CD14-positive monocyte (primary cell): ENCODE results near the gene MXRA7. TPM values are rescaled to one million over a fixed set of nuclear protein-coding genes. Genes with fewer than 3 reads are reported as not detected.

Experiments used
- DNase-seq, 3 donors: peaks; one replicate each; pipeline ENCODE4 v3.0.0-alpha.2; 2011 to 2022
- H2AFZ ChIP-seq: 2 replicates; pipeline ENCODE4 v1.6.0; 2012; ENCODE audit warnings: mild to moderate bottlenecking, low read depth, low read length, inconsistent platforms; ENCODE audit not compliant: insufficient read depth, poor library complexity, severe bottlenecking
- H3K27ac ChIP-seq, 2 donors: 1 replicate in 1 of 2; 2 replicates in 1 of 2; pipeline ENCODE4 v1.5.1; 2012 to 2013; ENCODE audit warnings: low read length in 2 of 2, control low read depth in 1 of 2, inconsistent platforms in 1 of 2, low read depth in 1 of 2, mild to moderate bottlenecking in 1 of 2
- H3K27me3 ChIP-seq, 2 donors: one replicate each; pipeline versions ENCODE4 v1.6.0 to v1.6.1; 2011 to 2013; ENCODE audit warnings: low read length in 2 of 2; ENCODE audit not compliant: control insufficient read depth in 2 of 2, insufficient read depth in 2 of 2
- H3K36me3 ChIP-seq, 2 donors: replicated peaks in 1 of 2; 1 replicate in 1 of 2; 2 replicates in 1 of 2; pipeline versions ENCODE4 v1.5.1 to v1.6.1; 2012 to 2013; ENCODE audit warnings: low read length in 2 of 2, control low read depth in 1 of 2, inconsistent platforms in 1 of 2, mild to moderate bottlenecking in 1 of 2; ENCODE audit not compliant: insufficient read depth in 2 of 2, control insufficient read depth in 1 of 2
- H3K4me1 ChIP-seq, 2 donors: 1 replicate in 1 of 2; 2 replicates in 1 of 2; pipeline versions ENCODE4 v1.5.1 to v1.6.1; 2012 to 2013; ENCODE audit warnings: low read length in 2 of 2, control low read depth in 1 of 2, inconsistent platforms in 1 of 2, mild to moderate bottlenecking in 1 of 2, moderate library complexity in 1 of 2; ENCODE audit not compliant: insufficient read depth in 2 of 2, control insufficient read depth in 1 of 2
- H3K4me2 ChIP-seq: replicated peaks from 2 replicates; pipeline ENCODE3; 2012; ENCODE audit warnings: low read length, moderate library complexity, mild to moderate bottlenecking; ENCODE audit not compliant: poor library complexity, severe bottlenecking; ENCODE audit errors: extremely low read depth
- H3K4me3 ChIP-seq, 3 experiments: fragments of 200-600 bp in 1 of 3; sonication (generic) in 1 of 3; replicated peaks in 1 of 3; 1 replicate in 2 of 3; 2 replicates in 1 of 3; pipeline ENCODE4 v1.5.1; 2011 to 2013; ENCODE audit warnings: low read length in 3 of 3, mild to moderate bottlenecking in 3 of 3, control low read depth in 2 of 3, low read depth in 2 of 3, inconsistent platforms in 1 of 3, moderate library complexity in 1 of 3
- H3K79me2 ChIP-seq: 2 replicates; pipeline ENCODE4 v1.6.0; 2012; ENCODE audit warnings: mild to moderate bottlenecking, control low read depth, inconsistent platforms, low read length, moderate library complexity; ENCODE audit not compliant: insufficient read depth
- H3K9ac ChIP-seq: 2 replicates; pipeline ENCODE4 v1.6.0; 2017; ENCODE audit warnings: low read length, mild to moderate bottlenecking; ENCODE audit not compliant: insufficient read depth, poor library complexity, severe bottlenecking
- H3K9me3 ChIP-seq, 2 donors: replicated peaks in 1 of 2; 1 replicate in 1 of 2; 2 replicates in 1 of 2; pipeline versions ENCODE4 v1.5.1 to v1.6.1; 2012 to 2013; ENCODE audit warnings: low read length in 2 of 2, control low read depth in 1 of 2; ENCODE audit not compliant: control insufficient read depth in 1 of 2, insufficient read depth in 1 of 2
- H4K20me1 ChIP-seq: 2 replicates; pipeline ENCODE4 v1.6.0; 2012; ENCODE audit warnings: mild to moderate bottlenecking, low read length, control low read depth, moderate library complexity; ENCODE audit not compliant: insufficient read depth
- H3K27ac Mint-ChIP-seq, 7 donors: one replicate each; pipeline ENCODE4 v1.8.0; 2020; ENCODE audit warnings: mild to moderate bottlenecking in 7 of 7, mixed read lengths in 7 of 7, moderate library complexity in 6 of 7, inconsistent platforms in 2 of 7
- H3K27me3 Mint-ChIP-seq, 3 donors: one replicate each; pipeline ENCODE4 v1.8.0; 2021 to 2022; ENCODE audit warnings: low read depth in 3 of 3, mild to moderate bottlenecking in 3 of 3, mixed read lengths in 3 of 3, moderate library complexity in 3 of 3, inconsistent platforms in 1 of 3
- H3K36me3 Mint-ChIP-seq, 2 donors: one replicate each; pipeline ENCODE4 v1.8.0; 2020; ENCODE audit warnings: mixed read lengths in 2 of 2, inconsistent platforms in 1 of 2, mild to moderate bottlenecking in 1 of 2
- H3K4me1 Mint-ChIP-seq: one replicate; pipeline ENCODE4 v1.8.0; 2020; ENCODE audit warnings: mild to moderate bottlenecking, mixed read lengths
- H3K4me3 Mint-ChIP-seq, 2 donors: one replicate each; pipeline ENCODE4 v1.8.0; 2020; ENCODE audit warnings: mild to moderate bottlenecking in 2 of 2, mixed read lengths in 2 of 2, moderate library complexity in 1 of 2
- H3K9me3 Mint-ChIP-seq, 7 donors: one replicate each; pipeline ENCODE4 v1.8.0; 2020 to 2022; ENCODE audit warnings: mixed read lengths in 7 of 7, mild to moderate bottlenecking in 6 of 7, moderate library complexity in 6 of 7, inconsistent platforms in 2 of 7
- WGBS: methylation state at CpG from one replicate; pipeline ENCODE4 v1.1.5; 2013; ENCODE audit warnings: missing lambda C conversion rate; ENCODE audit not compliant: insufficient coverage; 5-methylcytosine and 5-hydroxymethylcytosine counted together
- intact Hi-C, 2 donors: fragments of 100-400 bp; cut with micrococcal nuclease; formaldehyde crosslinking; loops; one replicate each; pipeline versions ENCODE4 v1.15.0 to v1.15.1; 2023
- polyA plus RNA-seq, 3 donors: library from polyadenylated mRNA; depleted of rRNA in 1 of 3; unstranded in 2 of 3; stranded (reverse) in 1 of 3; fragments of 300-500 nt in 2 of 3; fragments of >200 nt in 1 of 3; fragmentation: Illumina TruSeq in 2 of 3; gene quantifications; 1 replicate in 2 of 3; 2 replicates in 1 of 3; pipeline ENCODE4 v1.2.3, GENCODE V29; 2012 to 2021
- TF ChIP-seq, protein P1 (sequence below): fragments of 200-600 bp; IDR thresholded peaks from one replicate; pipeline ENCODE4 v1.8.0; 2022; ENCODE audit warnings: antibody characterized with exemption, mild to moderate bottlenecking

Gene MXRA7
- polyA plus RNA-seq, 3 donors = 0.13 to 0.81 (median 0.30) TPM

DNA sequence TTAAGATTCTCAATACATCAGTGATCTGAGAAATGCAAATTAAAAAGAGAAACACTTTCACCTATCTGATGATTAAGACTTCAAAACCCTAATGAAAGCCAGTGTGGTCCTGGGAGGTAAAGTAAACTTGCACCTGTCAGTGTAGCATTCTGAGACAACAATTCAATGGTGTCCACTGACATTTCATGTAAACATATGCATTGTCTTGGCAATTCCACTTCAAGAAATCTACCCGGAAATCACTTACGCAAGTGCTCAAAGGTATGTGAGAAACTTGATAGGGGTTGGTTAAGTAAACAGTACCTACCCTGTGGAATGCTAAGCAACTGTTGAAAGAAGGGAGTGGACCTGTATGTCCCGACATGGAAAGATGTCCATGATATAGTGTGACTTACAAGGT, 69.3 kb downstream of the MXRA7 start:
- Mint-ChIP-seq H3K4me1 (peaks cover 7% of the 10 kb centered on the region), H3K27me3 (peaks cover 3 to 8% (median 4%) of the 10 kb centered on the region in 3 donors), H3K27ac (no peak overlapping the region), H3K36me3 (no peaks in the 10 kb centered on the region), H3K9me3 (peaks cover 1 to 9% (median 5%) of the 10 kb centered on the region in 7 donors), H3K4me3 (no peak overlapping the region)
- Histone ChIP-seq H3K4me1 (peaks cover 0 to 3% of the 10 kb centered on the region in 2 donors), H3K4me2 (no peak overlapping the region), H3K9me3 (no peaks in the 10 kb centered on the region), H3K27ac (no peak overlapping the region), H3K79me2 (no peaks in the 10 kb centered on the region), H3K9ac (no peak overlapping the region), H4K20me1 (no peaks in the 10 kb centered on the region), H3K36me3 (no peaks in the 10 kb centered on the region), H3K27me3 (no peaks in the 10 kb centered on the region), H2AFZ (no peak overlapping the region), H3K4me3 (no peak overlapping the region)
- TF ChIP-seq, protein P1, sequence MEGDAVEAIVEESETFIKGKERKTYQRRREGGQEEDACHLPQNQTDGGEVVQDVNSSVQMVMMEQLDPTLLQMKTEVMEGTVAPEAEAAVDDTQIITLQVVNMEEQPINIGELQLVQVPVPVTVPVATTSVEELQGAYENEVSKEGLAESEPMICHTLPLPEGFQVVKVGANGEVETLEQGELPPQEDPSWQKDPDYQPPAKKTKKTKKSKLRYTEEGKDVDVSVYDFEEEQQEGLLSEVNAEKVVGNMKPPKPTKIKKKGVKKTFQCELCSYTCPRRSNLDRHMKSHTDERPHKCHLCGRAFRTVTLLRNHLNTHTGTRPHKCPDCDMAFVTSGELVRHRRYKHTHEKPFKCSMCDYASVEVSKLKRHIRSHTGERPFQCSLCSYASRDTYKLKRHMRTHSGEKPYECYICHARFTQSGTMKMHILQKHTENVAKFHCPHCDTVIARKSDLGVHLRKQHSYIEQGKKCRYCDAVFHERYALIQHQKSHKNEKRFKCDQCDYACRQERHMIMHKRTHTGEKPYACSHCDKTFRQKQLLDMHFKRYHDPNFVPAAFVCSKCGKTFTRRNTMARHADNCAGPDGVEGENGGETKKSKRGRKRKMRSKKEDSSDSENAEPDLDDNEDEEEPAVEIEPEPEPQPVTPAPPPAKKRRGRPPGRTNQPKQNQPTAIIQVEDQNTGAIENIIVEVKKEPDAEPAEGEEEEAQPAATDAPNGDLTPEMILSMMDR = no peak
- no peak for DNase-seq
- intact Hi-C loops = no loop called here
- 90% methylated on average over 2 of the region's 3 CpGs for WGBS

DNA sequence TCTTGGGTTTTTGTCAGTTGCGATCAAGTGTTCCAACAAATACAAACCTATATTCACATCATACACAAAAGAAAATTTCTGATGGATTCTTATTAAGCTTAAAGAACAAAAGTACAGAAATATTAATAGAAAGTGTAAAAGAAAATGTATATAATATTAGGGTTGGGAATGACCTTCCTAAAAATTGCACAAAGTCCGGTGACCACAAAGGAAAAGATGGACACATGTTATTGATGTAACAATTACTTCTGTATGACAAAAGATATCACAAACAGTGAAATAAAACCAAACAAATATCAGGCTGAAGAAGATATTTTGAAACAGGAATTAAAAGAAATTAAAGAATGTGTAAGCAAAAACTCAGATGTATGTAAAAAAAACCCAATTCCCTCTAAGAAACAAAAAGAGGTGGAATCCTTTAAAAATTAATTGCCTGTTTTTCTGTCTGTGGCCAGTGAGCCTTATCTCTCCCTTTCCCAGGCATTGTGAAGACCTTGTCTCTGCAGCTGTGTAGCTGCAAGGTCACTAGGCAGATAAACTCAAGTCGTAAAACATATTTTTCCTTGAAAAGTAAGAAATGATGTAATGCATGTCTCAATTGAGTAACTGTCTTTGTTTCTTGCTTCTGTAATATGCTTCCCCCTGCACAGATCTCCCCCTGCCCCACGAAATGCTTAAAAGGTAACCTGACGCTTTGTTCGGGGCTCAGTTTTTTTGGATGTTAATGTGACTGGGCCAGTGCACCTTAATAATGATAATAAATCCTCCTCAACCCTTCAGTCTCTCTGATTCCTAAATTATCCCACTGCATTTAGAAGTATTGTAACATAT, 70.0 kb downstream of the MXRA7 start:
- peaks cover 0 to 3% (median under 1%) of the 10 kb centered on the region in 7 donors for H3K9me3 Mint-ChIP-seq
- H2AFZ ChIP-seq = no peak overlapping the region
- no peaks in the 10 kb centered on the region for H3K36me3 ChIP-seq
- WGBS = no CpG with 5 or more reads among the region's 6 CpGs
- H3K4me3 Mint-ChIP-seq = no peak overlapping the region
- no peak overlapping the region for H3K27ac ChIP-seq
- H4K20me1 ChIP-seq = no peaks in the 10 kb centered on the region
- H3K4me1 ChIP-seq = peaks cover 0 to 3% of the 10 kb centered on the region in 2 donors
- TF ChIP-seq, protein P1 = no peak
- H3K36me3 Mint-ChIP-seq = no peaks in the 10 kb centered on the region
- H3K27me3 ChIP-seq = no peaks in the 10 kb centered on the region
- no peak for DNase-seq
- intact Hi-C loops = no loop called here
- H3K27ac Mint-ChIP-seq = no peak overlapping the region
- H3K79me2 ChIP-seq = no peaks in the 10 kb centered on the region
- no peaks in the 10 kb centered on the region for H3K9me3 ChIP-seq
- H3K4me1 Mint-ChIP-seq = peaks cover 7% of the 10 kb centered on the region
- H3K9ac ChIP-seq = peak overlapping the region; percentile 4
- no peak overlapping the region for H3K4me3 ChIP-seq
- no peak overlapping the region for H3K4me2 ChIP-seq
- peaks cover 0 to 7% (median 4%) of the 10 kb centered on the region in 3 donors for H3K27me3 Mint-ChIP-seq
